CD4-positive, alpha-beta T cell (primary cell): Measurements from ENCODE around the gene CDC42. TPM values are rescaled to one million over a fixed set of nuclear protein-coding genes. Genes with fewer than 3 reads are reported as not detected.
A peak's percentile ranks its signal among the peaks of the same experiment; 100 is the strongest.
"Not testable (repeated sequence)": the region's sequence is repeated elsewhere in the genome, so short reads cannot be mapped to it uniquely, and the experiment has no call there.

Source experiments
- ATAC-seq: fragments of 200-7000 bp; cut with Tn5 transposase; one replicate; pipeline ENCODE4 v1.10.0; 2022; ENCODE audit warnings: mild to moderate bottlenecking; ENCODE audit not compliant: poor library complexity
- CTCF ChIA-PET: fragments of 350-600 bp; sonication (Branson Sonifier 250); formaldehyde crosslinking; loops from one replicate; lab custom pipeline; 2021; ENCODE audit warnings: antibody characterized with exemption, inconsistent platforms; lab: Charles Lee
- POLR2A ChIA-PET: fragments of 350-600 bp; sonication (Branson Sonifier 250); formaldehyde crosslinking; loops from one replicate; lab custom pipeline; 2021; ENCODE audit warnings: antibody characterized with exemption, inconsistent platforms; lab: Charles Lee
- DNase-seq, 14 experiments: peaks; one replicate each; pipeline ENCODE4 v3.0.0-alpha.2; 2013 to 2020; ENCODE audit warnings: mixed read lengths in 2 of 14
- H3K27ac ChIP-seq, 2 donors: one replicate each; pipeline versions ENCODE4 v1.5.1 to v1.7.0; 2013; ENCODE audit warnings: low read length in 2 of 2, low read depth in 1 of 2, mild to moderate bottlenecking in 1 of 2
- H3K27me3 ChIP-seq, 2 experiments: 1 replicate in 1 of 2; 2 replicates in 1 of 2; pipeline versions ENCODE4 v1.6.1 to v1.7.0; 2013; ENCODE audit warnings: low read length in 2 of 2, control low read depth in 1 of 2, mild to moderate bottlenecking in 1 of 2, moderate library complexity in 1 of 2; ENCODE audit not compliant: insufficient read depth in 2 of 2, control insufficient read depth in 1 of 2
- H3K36me3 ChIP-seq: one replicate; pipeline ENCODE4 v1.6.1; 2013; ENCODE audit warnings: low read length, control low read depth; ENCODE audit not compliant: insufficient read depth
- H3K4me1 ChIP-seq: one replicate; pipeline ENCODE4 v1.6.1; 2013; ENCODE audit warnings: low read length, control low read depth; ENCODE audit not compliant: insufficient read depth
- H3K4me3 ChIP-seq: one replicate; pipeline ENCODE4 v1.5.1; 2013; ENCODE audit warnings: mild to moderate bottlenecking, low read length, moderate library complexity
- H3K9me3 ChIP-seq, 2 experiments: 1 replicate in 1 of 2; 2 replicates in 1 of 2; pipeline versions ENCODE4 v1.6.1 to v1.7.0; 2013; ENCODE audit warnings: low read length in 2 of 2, mild to moderate bottlenecking in 2 of 2, control low read depth in 1 of 2, moderate library complexity in 1 of 2; ENCODE audit not compliant: control insufficient read depth in 1 of 2, insufficient read depth in 1 of 2
- H3K27ac Mint-ChIP-seq: one replicate; pipeline ENCODE4 v1.8.0; 2020; ENCODE audit warnings: mixed read lengths
- H3K27me3 Mint-ChIP-seq: one replicate; pipeline ENCODE4 v1.8.0; 2021; ENCODE audit warnings: mixed read lengths
- H3K36me3 Mint-ChIP-seq: one replicate; pipeline ENCODE4 v1.8.0; 2021; ENCODE audit warnings: low read depth, mixed read lengths
- H3K4me1 Mint-ChIP-seq: one replicate; pipeline ENCODE4 v1.8.0; 2021; ENCODE audit warnings: low read depth, mixed read lengths
- H3K4me3 Mint-ChIP-seq: one replicate; pipeline ENCODE4 v1.8.0; 2020; ENCODE audit warnings: mild to moderate bottlenecking, mixed read lengths
- H3K9me3 Mint-ChIP-seq: one replicate; pipeline ENCODE4 v1.8.0; 2020; ENCODE audit warnings: mixed read lengths
- intact Hi-C, 2 experiments: fragments of 100-400 bp; cut with DNase I in 1 of 2; cut with micrococcal nuclease in 1 of 2; formaldehyde crosslinking; loops; one replicate each; pipeline versions ENCODE4 v1.15.1 to v1.9.0; 2023 to 2025; cut with DNase I, micrococcal nuclease
- total RNA-seq, 174 experiments: library from RNA in 2 of 174; stranded (reverse) in 2 of 174; gene quantifications; one replicate each; pipeline ENCODE4 v1.2.3 and lab custom pipeline; 2021 to 2026
- TF ChIP-seq, protein P1 (sequence below): fragments of 200-600 bp; IDR thresholded peaks from one replicate; pipeline ENCODE4 v1.8.0; 2022; ENCODE audit warnings: antibody characterized with exemption, mild to moderate bottlenecking

CDC42 gene
- total RNA-seq, 2 experiments from 2014 or later: 375 to 379 TPM

DNA sequence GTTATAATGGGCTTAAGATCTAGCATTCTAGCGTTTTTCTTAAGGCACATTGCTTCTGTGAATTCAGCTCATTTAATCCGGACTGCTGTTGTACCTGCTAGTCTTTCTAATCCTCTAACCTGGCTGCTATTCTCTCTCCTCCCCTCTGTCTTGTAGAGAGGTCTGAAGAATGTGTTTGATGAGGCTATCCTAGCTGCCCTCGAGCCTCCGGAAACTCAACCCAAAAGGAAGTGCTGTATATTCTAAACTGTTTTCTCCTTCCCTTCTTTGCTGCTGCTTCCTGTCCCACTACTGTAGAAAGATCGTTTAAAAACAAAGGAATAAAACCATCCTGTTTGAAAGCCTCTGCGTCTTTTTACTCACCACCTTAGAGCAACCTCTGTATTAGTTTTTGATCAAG lies 37.3 kb downstream of the CDC42 start:
- peak overlapping the region; percentile 81 for H3K27ac Mint-ChIP-seq

DNA sequence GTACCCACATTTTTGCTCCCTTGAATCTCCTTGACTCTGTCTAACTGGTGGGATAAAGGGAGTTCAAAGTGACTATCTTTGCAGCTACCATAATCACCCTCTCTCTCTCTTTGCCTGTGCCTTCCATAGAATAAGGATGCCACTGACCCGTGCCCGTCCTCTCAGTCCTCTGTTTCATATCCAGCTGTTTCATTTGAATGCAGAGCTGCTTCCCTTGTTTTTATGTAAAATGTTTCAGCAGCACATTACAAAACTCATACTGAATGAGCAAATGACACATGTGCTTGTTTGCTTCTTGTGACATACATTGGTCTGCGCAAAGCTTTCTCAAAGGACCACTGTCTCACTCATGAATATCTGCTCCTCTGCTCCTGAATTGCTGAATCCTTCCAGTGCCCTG lies 38.4 kb downstream of the CDC42 start:
- intact Hi-C loops: loop anchor here in 1 of 2 experiments (5.0 kb wide), 2 partner anchors 34 to 64 kb away; no protein-coding TSS in a partner anchor
- no peak for ATAC-seq
- H3K9me3 ChIP-seq: no peaks in the 10 kb centered on the region
- Mint-ChIP-seq H3K36me3 (peaks cover 98% of the 10 kb centered on the region), H3K4me3 (peak overlapping the region; percentile 32), H3K9me3 (no peaks in the 10 kb centered on the region), H3K27me3 (no peaks in the 10 kb centered on the region), H3K4me1 (peaks cover 85% of the 10 kb centered on the region), H3K27ac (peak overlapping the region; percentile 81)
- peaks cover 32% of the 10 kb centered on the region for H3K4me1 ChIP-seq
- POLR2A ChIA-PET: interaction anchor here (0.8 to 3.5 kb wide), 9 partner anchors 8 to 68 kb away, joined by 3 to 27 read pairs (median 8); partner anchors contain the start of gene CDC42
- no peak overlapping the region for H3K4me3 ChIP-seq
- peaks cover 86% of the 10 kb centered on the region for H3K36me3 ChIP-seq
- TF ChIP-seq, protein P1, sequence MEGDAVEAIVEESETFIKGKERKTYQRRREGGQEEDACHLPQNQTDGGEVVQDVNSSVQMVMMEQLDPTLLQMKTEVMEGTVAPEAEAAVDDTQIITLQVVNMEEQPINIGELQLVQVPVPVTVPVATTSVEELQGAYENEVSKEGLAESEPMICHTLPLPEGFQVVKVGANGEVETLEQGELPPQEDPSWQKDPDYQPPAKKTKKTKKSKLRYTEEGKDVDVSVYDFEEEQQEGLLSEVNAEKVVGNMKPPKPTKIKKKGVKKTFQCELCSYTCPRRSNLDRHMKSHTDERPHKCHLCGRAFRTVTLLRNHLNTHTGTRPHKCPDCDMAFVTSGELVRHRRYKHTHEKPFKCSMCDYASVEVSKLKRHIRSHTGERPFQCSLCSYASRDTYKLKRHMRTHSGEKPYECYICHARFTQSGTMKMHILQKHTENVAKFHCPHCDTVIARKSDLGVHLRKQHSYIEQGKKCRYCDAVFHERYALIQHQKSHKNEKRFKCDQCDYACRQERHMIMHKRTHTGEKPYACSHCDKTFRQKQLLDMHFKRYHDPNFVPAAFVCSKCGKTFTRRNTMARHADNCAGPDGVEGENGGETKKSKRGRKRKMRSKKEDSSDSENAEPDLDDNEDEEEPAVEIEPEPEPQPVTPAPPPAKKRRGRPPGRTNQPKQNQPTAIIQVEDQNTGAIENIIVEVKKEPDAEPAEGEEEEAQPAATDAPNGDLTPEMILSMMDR: no peak
- H3K27me3 ChIP-seq: no peaks in the 10 kb centered on the region
- CTCF ChIA-PET: interaction anchor here (1.8 to 2.3 kb wide), 2 partner anchors 51 to 67 kb away, joined by 3 to 8 read pairs; no protein-coding TSS in a partner anchor
- no peak for DNase-seq
- no peak overlapping the region for H3K27ac ChIP-seq

More for the DNA sequence above, 37.3 kb downstream of the CDC42 start:
- Histone ChIP-seq H3K9me3 (no peaks in the 10 kb centered on the region), H3K27ac (peak overlapping the region; percentile 3 to 25), H3K27me3 (no peaks in the 10 kb centered on the region), H3K4me3 (peak overlapping the region; percentile 24), H3K36me3 (peaks cover 81% of the 10 kb centered on the region), H3K4me1 (peaks cover 35% of the 10 kb centered on the region)
- peaks cover 94% of the 10 kb centered on the region for H3K4me1 Mint-ChIP-seq
- no peaks in the 10 kb centered on the region for H3K9me3 Mint-ChIP-seq
- DNase-seq: peak in 2 of 14 experiments; percentile 17 to 30
- no peak for ATAC-seq
- ChIA-PET POLR2A (interaction anchor here (0.7 to 3.5 kb wide), 13 partner anchors 9 to 413 kb away, joined by 3 to 27 read pairs (median 4); partner anchors contain the start of genes CDC42, USP48, WNT4 and ZBTB40), CTCF (interaction anchor here (0.6 to 2.3 kb wide), 4 partner anchors 10 to 65 kb away, joined by 3 to 8 read pairs (median 4); no protein-coding TSS in a partner anchor)
- H3K36me3 Mint-ChIP-seq: peaks cover 98% of the 10 kb centered on the region
- peak overlapping the region; percentile 74 for H3K4me3 Mint-ChIP-seq
- TF ChIP-seq, protein P1: no peak
- H3K27me3 Mint-ChIP-seq: no peaks in the 10 kb centered on the region
- intact Hi-C loops: loop anchor here (5.0 kb wide), 2 partner anchors 32 to 62 kb away; no protein-coding TSS in a partner anchor

DNA sequence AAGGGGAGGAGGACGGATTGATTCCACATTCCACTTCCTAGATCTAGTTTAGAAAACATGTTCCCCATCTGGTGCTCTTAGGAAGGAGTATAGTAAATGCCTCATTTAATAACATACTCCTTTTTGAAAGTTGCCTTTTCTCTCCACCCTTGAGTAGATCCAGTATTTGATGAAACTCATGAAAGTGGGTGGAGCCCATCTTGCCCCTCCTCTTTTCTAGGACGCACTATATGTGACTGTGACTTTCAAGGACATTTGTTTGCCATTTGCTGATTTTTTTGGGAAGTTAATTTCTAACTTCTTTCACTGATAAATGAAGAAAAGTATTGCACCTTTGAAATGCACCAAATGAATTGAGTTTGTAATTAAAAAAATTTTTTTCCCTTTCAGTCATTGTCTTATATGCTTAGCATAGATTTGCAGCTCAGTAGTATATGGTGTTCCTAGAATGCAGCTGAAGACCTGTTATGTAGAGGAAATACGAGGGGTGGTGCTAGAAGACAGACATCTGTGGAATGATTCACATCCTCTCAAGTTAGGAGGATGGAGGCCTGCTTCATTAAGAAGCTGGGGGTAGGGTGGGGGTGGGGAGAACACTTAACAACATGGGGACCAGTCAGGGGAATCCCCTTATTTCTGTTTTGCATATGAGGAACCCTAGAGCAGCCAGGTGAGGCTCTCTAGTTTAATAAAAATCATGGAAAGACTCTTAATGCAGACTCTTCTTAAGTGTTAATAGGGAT lies 39.7 kb downstream of the CDC42 start:
- DNase-seq (peak in 10 of 14 experiments; percentile 9 to 83 (median 33)), ATAC-seq (peak; percentile 86)
- H3K27me3 ChIP-seq, H3K9me3 ChIP-seq, H3K27me3 Mint-ChIP-seq, H3K4me3 ChIP-seq, H3K9me3 Mint-ChIP-seq, H3K27ac ChIP-seq: not testable (repeated sequence)
- CTCF ChIA-PET: interaction anchor here (0.6 to 2.5 kb wide), 10 partner anchors 9 to 69 kb away, joined by 3 to 12 read pairs (median 6); partner anchors contain the start of gene CDC42
- peak overlapping the region; percentile 81 for H3K27ac Mint-ChIP-seq
- H3K36me3 ChIP-seq: peaks cover 85% of the 10 kb centered on the region
- H3K36me3 Mint-ChIP-seq: peaks cover 98% of the 10 kb centered on the region
- peaks cover 76% of the 10 kb centered on the region for H3K4me1 Mint-ChIP-seq
- intact Hi-C loops: loop anchor here in 1 of 2 experiments (5.0 kb wide), 2 partner anchors 35 to 65 kb away; no protein-coding TSS in a partner anchor
- POLR2A ChIA-PET: interaction anchor here (0.8 to 1.7 kb wide), 6 partner anchors 19 to 67 kb away, joined by 3 to 17 read pairs (median 4); partner anchors contain the start of gene CDC42
- H3K4me3 Mint-ChIP-seq: peak overlapping the region; percentile 0
- peaks cover 27% of the 10 kb centered on the region for H3K4me1 ChIP-seq
